Measurements from ENCODE around the gene PELI2.

The PELI2 gene

DNA sequence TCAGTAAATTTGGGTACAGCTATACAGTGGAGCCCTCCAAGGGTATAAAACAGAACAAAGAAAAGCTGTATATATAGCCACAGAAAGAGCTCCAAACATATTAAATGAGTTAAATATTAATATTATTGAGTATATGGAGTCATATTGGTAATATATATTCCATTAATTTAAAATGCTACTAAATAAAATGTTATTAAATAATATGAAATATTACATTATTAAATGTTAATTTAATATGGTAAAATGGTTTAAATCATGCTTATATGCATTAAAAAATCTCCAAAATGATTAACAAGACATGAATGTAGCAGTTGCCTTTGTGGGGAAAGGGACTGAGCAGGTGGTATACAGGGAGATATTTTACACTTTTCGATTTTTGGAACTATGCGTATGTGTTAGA, 164.0 kb downstream of the PELI2 start:
- no peak for ATAC-seq
- TF ChIP-seq ESRRG (CRISPR knock-in tag; IDR thresholded peaks at IDR 0.05) (no peak), ZFP3 (CRISPR knock-in tag; IDR thresholded peaks at IDR 0.05) (no peak), ZNF70 (CRISPR knock-in tag; IDR thresholded peaks at IDR 0.05) (no peak), GLIS3 (CRISPR knock-in tag; IDR thresholded peaks at IDR 0.05) (no peak), ZNF8 (CRISPR knock-in tag; IDR thresholded peaks at IDR 0.05) (no peak), ZFP30 (CRISPR knock-in tag; IDR thresholded peaks at IDR 0.05) (no peak), TOX (CRISPR knock-in tag; IDR thresholded peaks at IDR 0.05; ENCODE audit: borderline replicate concordance) (no peak), BACH2 (CRISPR knock-in tag; IDR thresholded peaks at IDR 0.05; ENCODE audit: borderline replicate concordance) (no peak), SNAI2 (CRISPR knock-in tag; IDR thresholded peaks at IDR 0.05) (no peak), CSDC2 (CRISPR knock-in tag; IDR thresholded peaks at IDR 0.05) (no peak), RARB (CRISPR knock-in tag; IDR thresholded peaks at IDR 0.05) (no peak), ISL1 (CRISPR knock-in tag; IDR thresholded peaks at IDR 0.05) (no peak), ZC3H10 (CRISPR knock-in tag; IDR thresholded peaks at IDR 0.05) (no peak), ARNTL (CRISPR knock-in tag; IDR thresholded peaks at IDR 0.05; ENCODE audit: borderline replicate concordance, low read depth) (no peak)
- TF ChIP-seq, protein P1, sequence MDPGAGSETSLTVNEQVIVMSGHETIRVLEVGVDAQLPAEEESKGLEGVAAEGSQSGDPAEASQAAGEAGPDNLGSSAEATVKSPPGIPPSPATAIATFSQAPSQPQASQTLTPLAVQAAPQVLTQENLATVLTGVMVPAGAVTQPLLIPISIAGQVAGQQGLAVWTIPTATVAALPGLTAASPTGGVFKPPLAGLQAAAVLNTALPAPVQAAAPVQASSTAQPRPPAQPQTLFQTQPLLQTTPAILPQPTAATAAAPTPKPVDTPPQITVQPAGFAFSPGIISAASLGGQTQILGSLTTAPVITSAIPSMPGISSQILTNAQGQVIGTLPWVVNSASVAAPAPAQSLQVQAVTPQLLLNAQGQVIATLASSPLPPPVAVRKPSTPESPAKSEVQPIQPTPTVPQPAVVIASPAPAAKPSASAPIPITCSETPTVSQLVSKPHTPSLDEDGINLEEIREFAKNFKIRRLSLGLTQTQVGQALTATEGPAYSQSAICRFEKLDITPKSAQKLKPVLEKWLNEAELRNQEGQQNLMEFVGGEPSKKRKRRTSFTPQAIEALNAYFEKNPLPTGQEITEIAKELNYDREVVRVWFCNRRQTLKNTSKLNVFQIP (CRISPR knock-in tag; IDR thresholded peaks at IDR 0.05; ENCODE audit: borderline replicate concordance, low read depth) = no peak
- TF ChIP-seq, protein P2, sequence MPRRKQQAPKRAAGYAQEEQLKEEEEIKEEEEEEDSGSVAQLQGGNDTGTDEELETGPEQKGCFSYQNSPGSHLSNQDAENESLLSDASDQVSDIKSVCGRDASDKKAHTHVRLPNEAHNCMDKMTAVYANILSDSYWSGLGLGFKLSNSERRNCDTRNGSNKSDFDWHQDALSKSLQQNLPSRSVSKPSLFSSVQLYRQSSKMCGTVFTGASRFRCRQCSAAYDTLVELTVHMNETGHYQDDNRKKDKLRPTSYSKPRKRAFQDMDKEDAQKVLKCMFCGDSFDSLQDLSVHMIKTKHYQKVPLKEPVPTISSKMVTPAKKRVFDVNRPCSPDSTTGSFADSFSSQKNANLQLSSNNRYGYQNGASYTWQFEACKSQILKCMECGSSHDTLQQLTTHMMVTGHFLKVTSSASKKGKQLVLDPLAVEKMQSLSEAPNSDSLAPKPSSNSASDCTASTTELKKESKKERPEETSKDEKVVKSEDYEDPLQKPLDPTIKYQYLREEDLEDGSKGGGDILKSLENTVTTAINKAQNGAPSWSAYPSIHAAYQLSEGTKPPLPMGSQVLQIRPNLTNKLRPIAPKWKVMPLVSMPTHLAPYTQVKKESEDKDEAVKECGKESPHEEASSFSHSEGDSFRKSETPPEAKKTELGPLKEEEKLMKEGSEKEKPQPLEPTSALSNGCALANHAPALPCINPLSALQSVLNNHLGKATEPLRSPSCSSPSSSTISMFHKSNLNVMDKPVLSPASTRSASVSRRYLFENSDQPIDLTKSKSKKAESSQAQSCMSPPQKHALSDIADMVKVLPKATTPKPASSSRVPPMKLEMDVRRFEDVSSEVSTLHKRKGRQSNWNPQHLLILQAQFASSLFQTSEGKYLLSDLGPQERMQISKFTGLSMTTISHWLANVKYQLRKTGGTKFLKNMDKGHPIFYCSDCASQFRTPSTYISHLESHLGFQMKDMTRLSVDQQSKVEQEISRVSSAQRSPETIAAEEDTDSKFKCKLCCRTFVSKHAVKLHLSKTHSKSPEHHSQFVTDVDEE (CRISPR knock-in tag; IDR thresholded peaks at IDR 0.05) = no peak

DNA sequence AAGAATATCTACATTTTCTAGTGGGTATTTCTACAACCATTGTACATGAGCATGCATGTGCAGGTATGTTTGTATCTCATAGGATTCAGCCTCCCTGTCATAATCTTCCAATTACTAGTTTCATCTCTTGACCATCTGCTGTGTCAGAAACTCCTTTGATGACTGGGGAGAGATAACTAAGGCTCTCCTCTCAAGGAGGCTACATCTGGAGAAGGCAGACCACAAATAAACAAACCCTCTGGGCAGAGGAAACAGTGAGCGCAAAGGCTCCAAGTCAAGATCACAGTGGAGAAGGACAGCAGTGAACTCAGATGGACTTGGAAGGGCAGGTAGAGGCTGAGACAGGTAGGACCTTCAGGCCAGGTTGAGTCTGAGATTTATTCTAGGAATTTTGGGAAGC, 166.4 kb downstream of the PELI2 start:
- ATAC-seq = no peak
- TF ChIP-seq ZNF565 (CRISPR knock-in tag; conservative IDR thresholded peaks at IDR 0.05; ENCODE audit: low read depth) = no peak
- no peak for TF ChIP-seq RARB (CRISPR knock-in tag; IDR thresholded peaks at IDR 0.05)

DNA sequence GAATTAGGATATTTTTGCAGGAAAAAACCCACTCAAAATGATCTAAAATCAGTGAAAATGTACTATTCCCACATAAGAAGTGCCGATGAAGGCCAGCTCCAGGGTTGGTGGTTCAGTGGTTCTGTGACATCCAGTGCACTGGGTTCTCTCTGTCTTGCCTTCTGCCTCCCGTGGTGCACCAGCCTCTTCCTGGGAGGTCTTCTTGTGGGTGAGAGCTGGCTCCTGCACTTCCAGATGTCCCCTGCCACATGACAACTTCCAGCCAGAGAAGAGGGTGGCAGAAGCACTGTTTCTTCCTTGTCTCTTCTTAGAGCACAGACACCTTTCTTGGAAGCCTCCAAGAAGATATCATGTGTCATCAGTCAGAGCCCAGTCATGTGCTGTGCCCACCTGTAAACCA, 170.9 kb downstream of the PELI2 start:
- TF ChIP-seq ZNF8 (CRISPR knock-in tag; IDR thresholded peaks at IDR 0.05) (no peak), ZFP3 (CRISPR knock-in tag; IDR thresholded peaks at IDR 0.05) (no peak), GLIS3 (CRISPR knock-in tag; IDR thresholded peaks at IDR 0.05) (no peak), ESRRG (CRISPR knock-in tag; IDR thresholded peaks at IDR 0.05) (no peak), ZNF70 (CRISPR knock-in tag; IDR thresholded peaks at IDR 0.05) (no peak), ZNF565 (CRISPR knock-in tag; conservative IDR thresholded peaks at IDR 0.05; ENCODE audit: low read depth) (no peak), ARNTL (CRISPR knock-in tag; IDR thresholded peaks at IDR 0.05; ENCODE audit: borderline replicate concordance, low read depth) (no peak), PPARA (CRISPR knock-in tag; IDR thresholded peaks at IDR 0.05; ENCODE audit: borderline replicate concordance) (no peak), BACH2 (CRISPR knock-in tag; IDR thresholded peaks at IDR 0.05; ENCODE audit: borderline replicate concordance) (no peak), ZC3H10 (CRISPR knock-in tag; IDR thresholded peaks at IDR 0.05) (no peak), SNAI2 (CRISPR knock-in tag; IDR thresholded peaks at IDR 0.05) (no peak), CSDC2 (CRISPR knock-in tag; IDR thresholded peaks at IDR 0.05) (no peak), ZFP30 (CRISPR knock-in tag; IDR thresholded peaks at IDR 0.05) (no peak), OSR1 (CRISPR knock-in tag; IDR thresholded peaks at IDR 0.05) (no peak), TCF4 (CRISPR knock-in tag; IDR thresholded peaks at IDR 0.05; ENCODE audit: borderline replicate concordance) (no peak), TOX (CRISPR knock-in tag; IDR thresholded peaks at IDR 0.05; ENCODE audit: borderline replicate concordance) (no peak)
- TF ChIP-seq, protein P1 (CRISPR knock-in tag; IDR thresholded peaks at IDR 0.05; ENCODE audit: borderline replicate concordance, low read depth) = no peak
- TF ChIP-seq, protein P3, sequence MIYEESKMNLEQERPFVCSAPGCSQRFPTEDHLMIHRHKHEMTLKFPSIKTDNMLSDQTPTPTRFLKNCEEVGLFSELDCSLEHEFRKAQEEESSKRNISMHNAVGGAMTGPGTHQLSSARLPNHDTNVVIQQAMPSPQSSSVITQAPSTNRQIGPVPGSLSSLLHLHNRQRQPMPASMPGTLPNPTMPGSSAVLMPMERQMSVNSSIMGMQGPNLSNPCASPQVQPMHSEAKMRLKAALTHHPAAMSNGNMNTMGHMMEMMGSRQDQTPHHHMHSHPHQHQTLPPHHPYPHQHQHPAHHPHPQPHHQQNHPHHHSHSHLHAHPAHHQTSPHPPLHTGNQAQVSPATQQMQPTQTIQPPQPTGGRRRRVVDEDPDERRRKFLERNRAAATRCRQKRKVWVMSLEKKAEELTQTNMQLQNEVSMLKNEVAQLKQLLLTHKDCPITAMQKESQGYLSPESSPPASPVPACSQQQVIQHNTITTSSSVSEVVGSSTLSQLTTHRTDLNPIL (CRISPR knock-in tag; IDR thresholded peaks at IDR 0.05; ENCODE audit: low read depth) = no peak
- TF ChIP-seq, protein P4, sequence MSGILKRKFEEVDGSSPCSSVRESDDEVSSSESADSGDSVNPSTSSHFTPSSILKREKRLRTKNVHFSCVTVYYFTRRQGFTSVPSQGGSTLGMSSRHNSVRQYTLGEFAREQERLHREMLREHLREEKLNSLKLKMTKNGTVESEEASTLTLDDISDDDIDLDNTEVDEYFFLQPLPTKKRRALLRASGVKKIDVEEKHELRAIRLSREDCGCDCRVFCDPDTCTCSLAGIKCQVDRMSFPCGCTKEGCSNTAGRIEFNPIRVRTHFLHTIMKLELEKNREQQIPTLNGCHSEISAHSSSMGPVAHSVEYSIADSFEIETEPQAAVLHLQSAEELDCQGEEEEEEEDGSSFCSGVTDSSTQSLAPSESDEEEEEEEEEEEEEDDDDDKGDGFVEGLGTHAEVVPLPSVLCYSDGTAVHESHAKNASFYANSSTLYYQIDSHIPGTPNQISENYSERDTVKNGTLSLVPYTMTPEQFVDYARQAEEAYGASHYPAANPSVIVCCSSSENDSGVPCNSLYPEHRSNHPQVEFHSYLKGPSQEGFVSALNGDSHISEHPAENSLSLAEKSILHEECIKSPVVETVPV (CRISPR knock-in tag; IDR thresholded peaks at IDR 0.05) = no peak
- TF ChIP-seq, protein P5, sequence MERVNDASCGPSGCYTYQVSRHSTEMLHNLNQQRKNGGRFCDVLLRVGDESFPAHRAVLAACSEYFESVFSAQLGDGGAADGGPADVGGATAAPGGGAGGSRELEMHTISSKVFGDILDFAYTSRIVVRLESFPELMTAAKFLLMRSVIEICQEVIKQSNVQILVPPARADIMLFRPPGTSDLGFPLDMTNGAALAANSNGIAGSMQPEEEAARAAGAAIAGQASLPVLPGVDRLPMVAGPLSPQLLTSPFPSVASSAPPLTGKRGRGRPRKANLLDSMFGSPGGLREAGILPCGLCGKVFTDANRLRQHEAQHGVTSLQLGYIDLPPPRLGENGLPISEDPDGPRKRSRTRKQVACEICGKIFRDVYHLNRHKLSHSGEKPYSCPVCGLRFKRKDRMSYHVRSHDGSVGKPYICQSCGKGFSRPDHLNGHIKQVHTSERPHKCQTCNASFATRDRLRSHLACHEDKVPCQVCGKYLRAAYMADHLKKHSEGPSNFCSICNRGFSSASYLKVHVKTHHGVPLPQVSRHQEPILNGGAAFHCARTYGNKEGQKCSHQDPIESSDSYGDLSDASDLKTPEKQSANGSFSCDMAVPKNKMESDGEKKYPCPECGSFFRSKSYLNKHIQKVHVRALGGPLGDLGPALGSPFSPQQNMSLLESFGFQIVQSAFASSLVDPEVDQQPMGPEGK (CRISPR knock-in tag; IDR thresholded peaks at IDR 0.05; ENCODE audit: borderline replicate concordance) = no peak
- ATAC-seq = no peak

All from SK-N-SH treated with all-trans-retinoic acid at 6 μM for 48 hours (cell line).